Psoas muscle (tissue), 8 donors: ENCODE measurements around the gene NRP1. TPM values are rescaled to one million over a fixed set of nuclear protein-coding genes. Genes with fewer than 3 reads are reported as not detected.
"Not testable (repeated sequence)": the region's sequence is repeated elsewhere in the genome, so short reads cannot be mapped to it uniquely, and the experiment has no call there.

Source experiments
- ATAC-seq, 4 donors: fragments of 200-7000 bp; cut with Tn5 transposase; one replicate each; pipeline ENCODE4 v1.9.1; 2020; ENCODE audit warnings: moderate library complexity in 3 of 4, mild to moderate bottlenecking in 2 of 4
- DNase-seq, 2 donors: peaks; one replicate each; pipeline ENCODE4 v3.0.0-alpha.2; 2020
- H3K27ac ChIP-seq: fragments of 200-600 bp; one replicate; pipeline ENCODE4 v1.8.0; 2022
- H3K27me3 ChIP-seq, 3 donors: fragments of 200-600 bp in 1 of 3; one replicate each; pipeline versions ENCODE4 v1.6.1 to v1.8.0; 2013 to 2022; ENCODE audit warnings: low read length in 2 of 3, mild to moderate bottlenecking in 2 of 3, moderate library complexity in 1 of 3; ENCODE audit not compliant: insufficient read depth in 3 of 3
- H3K36me3 ChIP-seq, 2 donors: fragments of 200-600 bp in 1 of 2; one replicate each; pipeline versions ENCODE4 v1.6.1 to v1.8.0; 2013 to 2022; ENCODE audit warnings: low read depth in 1 of 2, mild to moderate bottlenecking in 1 of 2, moderate library complexity in 1 of 2; ENCODE audit not compliant: insufficient read depth in 1 of 2
- H3K4me1 ChIP-seq: fragments of 200-600 bp; one replicate; pipeline ENCODE4 v1.8.0; 2022
- H3K4me3 ChIP-seq: fragments of 200-600 bp; one replicate; pipeline ENCODE4 v1.8.0; 2022; ENCODE audit warnings: mild to moderate bottlenecking
- H3K9me3 ChIP-seq: fragments of 200-600 bp; one replicate; pipeline ENCODE4 v1.8.0; 2022
- WGBS, 3 donors: extraction: QIAGEN DNeasy Blood & Tissue Kit; methylation state at CpG; one replicate each; pipeline versions ENCODE4 v1.1.6 to v1.1.7; 2013; 5-methylcytosine and 5-hydroxymethylcytosine counted together
- intact Hi-C, 2 donors: fragments of 100-400 bp; cut with DNase I; formaldehyde crosslinking; loops; one replicate each; pipeline versions ENCODE4 v1.11.0 to v1.14.2; 2022
- polyA plus RNA-seq, 3 donors: library from polyadenylated mRNA; stranded (reverse); fragments of 200-250 nt; gene quantifications; one replicate each; pipeline ENCODE4 v1.2.3, GENCODE V29; 2013
- total RNA-seq, 4 donors: library from RNA; stranded (reverse); fragmentation: NEBNext Ultra II Directional in 2 of 4; extraction: Animal tissue kit (Norgen Biotek cat#: 25700) in 2 of 4; gene quantifications; one replicate each; pipeline versions ENCODE4 v1.2.1 to v1.2.4, GENCODE V29; 2021 to 2023
- TF ChIP-seq, protein P1 (sequence below): fragments of 200-600 bp; IDR thresholded peaks from one replicate; pipeline ENCODE4 v1.8.0; 2022; ENCODE audit warnings: antibody characterized with exemption
- donor health status: healthy with polysubstance abuse.
- donor health status: DM: no; HTN: no; CAD: no; lungs with moderate emphysema.
- donor health status: Bipolar disorder and iron deficiency.
- donor health status: healthy.
- donor health status: DM: yes; HTN: yes; CAD: no.
- donor health status: DM: no; HTN: no; CAD: no.
- donor health status: DM: no; HTN: no; CAD: no.
- donor health status: DM: yes; HTN: yes; CAD: no.

The NRP1 gene
- total and polyA plus RNA-seq, 7 donors, result 10.9 to 54.8 (median 31.2) TPM

DNA sequence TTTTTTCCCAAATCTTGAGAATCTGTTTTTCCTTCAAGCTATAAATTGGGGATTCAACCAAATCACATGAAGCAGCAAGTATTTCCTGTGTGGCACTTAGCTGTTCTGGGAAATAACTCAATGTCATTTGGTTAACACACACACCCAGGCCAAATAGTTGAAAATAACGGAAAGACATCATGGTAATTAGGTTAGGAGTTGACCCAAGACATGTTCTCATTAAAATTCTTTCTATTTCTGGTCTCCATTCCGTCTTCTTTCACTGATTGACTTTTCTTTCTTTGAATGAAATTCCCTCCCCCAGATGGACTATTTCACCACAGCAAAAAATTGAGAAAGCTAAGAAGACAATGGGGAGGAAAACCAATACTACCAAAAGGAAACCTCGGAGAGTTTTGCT lies 30.5 kb downstream of the NRP1 start:
- DNase-seq, result no peak
- peak overlapping the region; percentile 59 for H3K27ac ChIP-seq
- 44 to 53% (median 50%) methylated on average over 3 of the region's 3 CpGs for WGBS, 3 donors

DNA sequence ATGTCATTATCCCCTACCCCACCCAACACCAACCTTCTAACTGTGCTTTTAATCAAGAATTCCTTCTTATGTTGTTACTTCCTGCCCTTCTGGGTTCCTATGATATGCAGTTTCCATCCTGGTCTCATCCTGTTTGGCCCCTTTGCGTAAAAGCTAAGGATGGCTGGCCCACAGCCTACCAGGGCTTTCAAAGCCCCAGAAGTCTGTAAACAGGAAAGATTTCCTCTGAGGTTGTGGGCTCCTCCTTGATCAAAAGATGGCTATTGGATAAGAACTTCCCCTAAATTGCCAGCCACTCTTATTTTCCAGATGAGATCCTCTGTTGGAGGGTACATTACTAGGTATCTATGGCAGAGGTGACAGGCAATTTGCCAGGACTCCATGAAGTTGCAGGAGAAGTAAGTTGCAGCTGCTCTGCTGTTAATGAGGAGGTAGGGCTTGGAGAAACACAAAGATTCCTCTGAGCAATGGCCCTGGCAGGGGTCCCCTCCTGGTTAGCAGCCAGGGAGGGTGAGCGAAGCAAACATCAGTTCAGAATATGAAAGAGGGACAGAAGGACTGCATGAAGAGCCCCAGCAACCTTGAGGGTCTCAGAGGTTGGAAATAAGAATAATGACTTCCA lies 32.1 kb downstream of the NRP1 start:
- no peak overlapping the region for H3K4me3 ChIP-seq
- peaks cover 62% of the 10 kb centered on the region for H3K4me1 ChIP-seq
- peaks cover 0 to 5% of the 10 kb centered on the region in 2 donors for H3K36me3 ChIP-seq
- intact Hi-C loops, result no loop called here
- peak overlapping the region; percentile 59 for H3K27ac ChIP-seq
- 63 to 67% (median 65%) methylated on average over 2 of the region's 2 CpGs for WGBS, 3 donors
- TF ChIP-seq, protein P1, sequence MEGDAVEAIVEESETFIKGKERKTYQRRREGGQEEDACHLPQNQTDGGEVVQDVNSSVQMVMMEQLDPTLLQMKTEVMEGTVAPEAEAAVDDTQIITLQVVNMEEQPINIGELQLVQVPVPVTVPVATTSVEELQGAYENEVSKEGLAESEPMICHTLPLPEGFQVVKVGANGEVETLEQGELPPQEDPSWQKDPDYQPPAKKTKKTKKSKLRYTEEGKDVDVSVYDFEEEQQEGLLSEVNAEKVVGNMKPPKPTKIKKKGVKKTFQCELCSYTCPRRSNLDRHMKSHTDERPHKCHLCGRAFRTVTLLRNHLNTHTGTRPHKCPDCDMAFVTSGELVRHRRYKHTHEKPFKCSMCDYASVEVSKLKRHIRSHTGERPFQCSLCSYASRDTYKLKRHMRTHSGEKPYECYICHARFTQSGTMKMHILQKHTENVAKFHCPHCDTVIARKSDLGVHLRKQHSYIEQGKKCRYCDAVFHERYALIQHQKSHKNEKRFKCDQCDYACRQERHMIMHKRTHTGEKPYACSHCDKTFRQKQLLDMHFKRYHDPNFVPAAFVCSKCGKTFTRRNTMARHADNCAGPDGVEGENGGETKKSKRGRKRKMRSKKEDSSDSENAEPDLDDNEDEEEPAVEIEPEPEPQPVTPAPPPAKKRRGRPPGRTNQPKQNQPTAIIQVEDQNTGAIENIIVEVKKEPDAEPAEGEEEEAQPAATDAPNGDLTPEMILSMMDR, result no peak
- H3K27me3 ChIP-seq, result no peaks in the 10 kb centered on the region
- no peaks in the 10 kb centered on the region for H3K9me3 ChIP-seq
- DNase-seq, result no peak
- peak in 3 of 4 donors; percentile 27 to 31 (median 28) for ATAC-seq

More for the DNA sequence above, 30.5 kb downstream of the NRP1 start:
- Histone ChIP-seq H3K4me3 (no peak overlapping the region), H3K27me3 (no peaks in the 10 kb centered on the region), H3K36me3 (peaks cover 0 to 5% of the 10 kb centered on the region in 2 donors), H3K9me3 (no peaks in the 10 kb centered on the region), H3K4me1 (peaks cover 49% of the 10 kb centered on the region)
- ATAC-seq, result no peak
- intact Hi-C loops, result loop anchor here in 1 of 2 donors (1.0 kb wide), 1 partner anchor 10 kb away; no protein-coding TSS in a partner anchor
- TF ChIP-seq, protein P1, result no peak

DNA sequence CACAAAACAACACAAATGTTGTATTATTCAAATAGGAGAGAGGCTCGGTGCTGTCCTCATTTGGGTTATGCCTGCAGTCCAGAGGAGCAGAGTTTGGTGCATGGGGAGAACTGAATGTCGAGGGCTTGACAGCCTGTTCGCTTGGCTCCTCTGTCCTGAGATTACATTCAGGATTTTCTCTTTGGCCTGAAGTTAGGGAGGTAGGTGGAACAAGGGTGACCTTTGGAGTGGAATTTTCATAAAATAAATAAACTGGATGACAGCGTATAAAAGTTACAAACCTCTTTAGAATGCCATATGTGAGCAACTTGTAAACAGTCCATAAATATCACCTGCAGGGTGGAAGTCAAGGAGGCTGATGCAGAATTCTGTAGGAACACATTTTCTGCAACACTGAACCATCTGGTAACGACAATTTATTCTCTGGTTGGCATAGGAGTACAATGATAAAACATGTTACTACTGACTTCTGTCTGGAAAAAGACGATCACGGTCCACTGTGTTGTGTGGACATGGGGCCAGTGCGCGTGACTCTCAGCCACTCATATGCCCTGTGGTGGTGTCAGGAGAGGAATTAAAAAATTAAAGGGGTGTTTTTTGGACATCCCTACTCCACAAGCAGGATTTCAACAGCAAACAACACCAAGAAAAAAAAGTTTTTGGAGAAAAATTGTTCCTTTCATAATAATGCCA lies 33.2 kb downstream of the NRP1 start:
- Histone ChIP-seq H3K36me3 (peaks cover 0 to 5% of the 10 kb centered on the region in 2 donors), H3K27ac (peak overlapping the region; percentile 59), H3K9me3 (no peaks in the 10 kb centered on the region), H3K4me1 (peaks cover 57% of the 10 kb centered on the region), H3K27me3 (no peaks in the 10 kb centered on the region), H3K4me3 (no peak overlapping the region)
- TF ChIP-seq, protein P1, result no peak
- DNase-seq, result no peak
- ATAC-seq, result no peak
- 75 to 84% (median 82%) methylated on average over 9 of the region's 9 CpGs for WGBS, 3 donors
- intact Hi-C loops, result no loop called here

DNA sequence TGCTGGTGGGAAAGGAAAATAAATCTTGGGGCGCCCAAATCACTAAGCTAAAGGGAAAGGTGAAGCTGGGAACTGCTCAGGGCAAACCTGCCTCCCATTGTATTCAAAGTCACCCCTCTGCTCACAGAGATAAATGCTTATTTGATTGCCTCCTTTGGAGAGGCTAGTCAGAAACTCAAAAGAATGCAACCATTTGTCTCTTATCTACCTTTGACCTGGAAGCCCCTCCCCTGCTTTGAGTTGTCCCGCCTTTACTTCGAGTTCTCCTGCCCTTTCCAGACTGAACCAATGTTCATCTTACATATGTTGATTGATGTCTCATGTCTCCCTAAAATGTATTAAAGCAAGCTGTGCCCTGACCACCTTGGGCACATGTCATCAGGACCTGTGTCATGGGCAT lies 33.9 kb downstream of the NRP1 start:
- H3K27ac ChIP-seq, result not testable (repeated sequence)
- WGBS, 3 donors, result 78 to 85% (median 84%) methylated on average over 3 of the region's 3 CpGs

DNA sequence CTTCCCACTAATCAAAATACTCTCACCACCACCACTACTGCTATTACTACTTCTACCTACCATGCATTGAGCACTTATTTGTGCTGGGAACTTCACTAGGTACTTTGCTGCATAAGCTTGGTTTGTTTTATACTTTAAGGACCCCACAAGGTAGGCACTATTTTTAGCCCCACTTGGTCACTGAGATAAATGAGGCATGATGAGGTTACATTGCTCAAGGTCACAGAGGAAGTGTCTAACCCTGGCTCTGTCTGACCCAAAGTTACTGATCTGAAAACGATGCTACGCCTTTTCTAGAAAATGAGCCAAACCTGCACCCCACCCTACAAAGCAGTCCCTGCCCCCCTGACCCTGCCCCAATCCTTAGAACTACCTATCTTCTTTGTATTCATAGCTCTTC lies 35.6 kb downstream of the NRP1 start:
- peaks cover 56% of the 10 kb centered on the region for H3K4me1 ChIP-seq
- no peak overlapping the region for H3K4me3 ChIP-seq
- peak overlapping the region; percentile 71 for H3K27ac ChIP-seq
- H3K9me3 ChIP-seq, result no peaks in the 10 kb centered on the region
- WGBS, 3 donors, result 40 to 78% (median 56%) methylated on average over 2 of the region's 2 CpGs
- no peak for DNase-seq
- peak in 3 of 4 donors; percentile 63 to 69 (median 68) for ATAC-seq
- peaks cover 0 to 5% of the 10 kb centered on the region in 2 donors for H3K36me3 ChIP-seq
- H3K27me3 ChIP-seq, result no peaks in the 10 kb centered on the region
- TF ChIP-seq, protein P1, result no peak
- intact Hi-C loops, result no loop called here

More for the DNA sequence above, 33.9 kb downstream of the NRP1 start:
- ATAC-seq, H3K27me3 ChIP-seq, DNase-seq, H3K36me3 ChIP-seq, intact Hi-C loops, H3K9me3 ChIP-seq, H3K4me3 ChIP-seq: not testable (repeated sequence)
- peaks cover 62% of the 10 kb centered on the region for H3K4me1 ChIP-seq
